MM.1S (cell line): Measurements from ENCODE around the gene CARD11.

Experiments used
- DNase-seq: peaks from one replicate; pipeline ENCODE4 v3.0.0-alpha.2; 2015
- H2AFZ ChIP-seq: fragments of 300-600 bp; sonication (generic); 2 replicates; pipeline ENCODE4 v1.6.0; 2016; ENCODE audit warnings: antibody characterized with exemption, low read length
- H3F3A ChIP-seq: fragments of 300-600 bp; sonication (generic); 2 replicates; pipeline ENCODE4 v1.6.1; 2016; ENCODE audit warnings: mild to moderate bottlenecking, antibody characterized with exemption, low read length, moderate library complexity, mixed read lengths; ENCODE audit not compliant: insufficient read depth
- H3K27ac ChIP-seq: fragments of 300-600 bp; sonication (generic); 2 replicates; pipeline ENCODE4 v1.5.1; 2016; ENCODE audit warnings: mild to moderate bottlenecking, low read length
- H3K27me3 ChIP-seq: fragments of 300-600 bp; sonication (generic); replicated peaks from 2 replicates; pipeline ENCODE4 v1.6.0; 2016; ENCODE audit warnings: low read length; ENCODE audit not compliant: insufficient read depth
- H3K36me3 ChIP-seq: fragments of 300-600 bp; sonication (generic); replicated peaks from 2 replicates; pipeline ENCODE4 v1.6.1; 2016; ENCODE audit warnings: mild to moderate bottlenecking, low read length, mixed read lengths; ENCODE audit not compliant: insufficient read depth
- H3K4me1 ChIP-seq: fragments of 300-600 bp; sonication (generic); 2 replicates; pipeline ENCODE4 v1.6.1; 2016; ENCODE audit warnings: low read length, mixed read lengths
- H3K4me2 ChIP-seq: fragments of 300-600 bp; sonication (generic); 2 replicates; pipeline ENCODE4 v1.6.0; 2016; ENCODE audit warnings: low read depth, low read length
- H3K4me3 ChIP-seq: fragments of 300-600 bp; sonication (generic); 2 replicates; pipeline ENCODE4 v1.5.1; 2016; ENCODE audit warnings: low read length, mixed read lengths
- H3K79me2 ChIP-seq: fragments of 300-600 bp; sonication (generic); 2 replicates; pipeline ENCODE4 v1.6.1; 2016; ENCODE audit warnings: mixed run types, low read length, mixed read lengths
- H3K9ac ChIP-seq: fragments of 300-600 bp; sonication (generic); 2 replicates; pipeline ENCODE4 v1.6.1; 2016; ENCODE audit warnings: low read length, mixed read lengths
- H3K9me2 ChIP-seq: fragments of 300-600 bp; sonication (generic); replicated peaks from 2 replicates; pipeline ENCODE4 v1.6.1; 2016; ENCODE audit warnings: mild to moderate bottlenecking, low read length, mixed read lengths; ENCODE audit not compliant: insufficient read depth
- H3K9me3 ChIP-seq: fragments of 300-600 bp; sonication (generic); replicated peaks from 2 replicates; pipeline ENCODE4 v1.6.1; 2016; ENCODE audit warnings: mild to moderate bottlenecking, low read length, mixed read lengths; ENCODE audit not compliant: insufficient read depth
- H4K20me1 ChIP-seq: fragments of 300-600 bp; sonication (generic); 2 replicates; pipeline ENCODE4 v1.6.1; 2016; ENCODE audit warnings: mild to moderate bottlenecking, low read length, moderate library complexity, mixed read lengths; ENCODE audit not compliant: insufficient read depth
- EZH2 ChIP-seq: fragments of 300-600 bp; sonication (generic); optimal IDR thresholded peaks from 2 replicates; pipeline ENCODE3; 2017; ENCODE audit warnings: low read depth, mild to moderate bottlenecking, antibody characterized with exemption, low read length, mixed read lengths
- EZH2phosphoT487 ChIP-seq: fragments of 300-600 bp; sonication (generic); IDR thresholded peaks from 2 replicates; pipeline ENCODE4 v1.6.1; 2018; ENCODE audit warnings: antibody characterized with exemption, low read length
- TF ChIP-seq, protein P1 (sequence below): fragments of 300-600 bp; sonication (generic); IDR thresholded peaks from 2 replicates; pipeline ENCODE4 v1.5.1; 2016; ENCODE audit warnings: antibody characterized with exemption, low read length, mixed read lengths

CARD11 gene

DNA sequence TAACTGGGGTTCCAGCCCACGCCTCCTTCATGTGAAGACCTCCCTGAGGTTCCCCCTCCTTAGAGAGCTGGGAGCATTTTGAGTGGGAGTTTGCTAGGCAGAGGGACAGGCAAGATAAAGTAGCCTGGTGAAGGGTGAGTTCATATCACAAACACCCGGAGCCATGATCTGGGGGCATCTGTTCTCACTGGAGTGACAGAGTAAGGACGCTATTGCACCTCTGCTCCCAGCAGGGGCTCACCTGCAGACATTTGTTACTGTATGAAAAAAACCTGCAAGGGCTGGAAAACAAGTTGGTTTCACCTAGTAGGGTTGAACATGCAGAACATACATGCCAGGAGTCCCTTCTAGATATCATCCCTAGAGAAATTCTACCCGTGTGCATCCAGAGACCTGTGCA lies 88.4 kb downstream of the CARD11 start:
- DNase-seq, result no peak
- Histone ChIP-seq H3K4me2 (no peak overlapping the region), H3K4me1 (no peaks in the 10 kb centered on the region), H3K27me3 (no peaks in the 10 kb centered on the region), H3F3A (no peaks in the 10 kb centered on the region), H3K9ac (no peak overlapping the region), H3K4me3 (no peak overlapping the region), H3K36me3 (no peaks in the 10 kb centered on the region), H3K27ac (no peak overlapping the region), H3K9me2 (no peaks in the 10 kb centered on the region), H3K79me2 (no peaks in the 10 kb centered on the region), H3K9me3 (no peaks in the 10 kb centered on the region), H4K20me1 (no peaks in the 10 kb centered on the region), H2AFZ (no peak overlapping the region)
- no peak for TF ChIP-seq EZH2phosphoT487
- no peak for TF ChIP-seq EZH2
- TF ChIP-seq, protein P1, sequence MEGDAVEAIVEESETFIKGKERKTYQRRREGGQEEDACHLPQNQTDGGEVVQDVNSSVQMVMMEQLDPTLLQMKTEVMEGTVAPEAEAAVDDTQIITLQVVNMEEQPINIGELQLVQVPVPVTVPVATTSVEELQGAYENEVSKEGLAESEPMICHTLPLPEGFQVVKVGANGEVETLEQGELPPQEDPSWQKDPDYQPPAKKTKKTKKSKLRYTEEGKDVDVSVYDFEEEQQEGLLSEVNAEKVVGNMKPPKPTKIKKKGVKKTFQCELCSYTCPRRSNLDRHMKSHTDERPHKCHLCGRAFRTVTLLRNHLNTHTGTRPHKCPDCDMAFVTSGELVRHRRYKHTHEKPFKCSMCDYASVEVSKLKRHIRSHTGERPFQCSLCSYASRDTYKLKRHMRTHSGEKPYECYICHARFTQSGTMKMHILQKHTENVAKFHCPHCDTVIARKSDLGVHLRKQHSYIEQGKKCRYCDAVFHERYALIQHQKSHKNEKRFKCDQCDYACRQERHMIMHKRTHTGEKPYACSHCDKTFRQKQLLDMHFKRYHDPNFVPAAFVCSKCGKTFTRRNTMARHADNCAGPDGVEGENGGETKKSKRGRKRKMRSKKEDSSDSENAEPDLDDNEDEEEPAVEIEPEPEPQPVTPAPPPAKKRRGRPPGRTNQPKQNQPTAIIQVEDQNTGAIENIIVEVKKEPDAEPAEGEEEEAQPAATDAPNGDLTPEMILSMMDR, result no peak

DNA sequence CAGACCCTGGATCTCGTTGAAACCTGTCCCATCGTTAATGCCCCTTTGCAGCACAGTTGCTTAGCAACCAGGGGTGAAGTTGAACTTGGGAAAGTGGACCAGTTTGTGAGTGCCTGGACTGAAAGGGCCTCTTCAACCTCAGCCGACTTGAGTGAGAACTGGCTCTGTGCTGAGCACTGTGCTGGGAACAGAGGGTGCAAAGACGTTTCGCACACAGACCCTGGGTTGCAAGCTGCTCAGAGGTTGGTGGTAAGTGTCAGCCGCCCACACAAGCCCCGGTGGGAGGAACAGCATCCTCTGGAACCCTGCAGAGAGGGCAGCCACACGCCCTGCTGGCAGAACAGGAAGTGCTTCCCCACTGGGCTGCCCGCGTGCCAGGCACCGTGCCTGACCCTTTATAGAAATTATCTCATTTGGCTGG lies 89.2 kb downstream of the CARD11 start:
- Histone ChIP-seq H3K4me1 (no peaks in the 10 kb centered on the region), H3K9me3 (no peaks in the 10 kb centered on the region), H3F3A (no peaks in the 10 kb centered on the region), H3K36me3 (no peaks in the 10 kb centered on the region), H3K27me3 (no peaks in the 10 kb centered on the region), H3K9ac (no peak overlapping the region), H2AFZ (no peak overlapping the region), H4K20me1 (no peaks in the 10 kb centered on the region), H3K79me2 (no peaks in the 10 kb centered on the region), H3K9me2 (no peaks in the 10 kb centered on the region), H3K4me3 (no peak overlapping the region), H3K27ac (no peak overlapping the region), H3K4me2 (no peak overlapping the region)
- TF ChIP-seq EZH2phosphoT487 (no peak), EZH2 (no peak)
- TF ChIP-seq, protein P1, result no peak
- no peak for DNase-seq

DNA sequence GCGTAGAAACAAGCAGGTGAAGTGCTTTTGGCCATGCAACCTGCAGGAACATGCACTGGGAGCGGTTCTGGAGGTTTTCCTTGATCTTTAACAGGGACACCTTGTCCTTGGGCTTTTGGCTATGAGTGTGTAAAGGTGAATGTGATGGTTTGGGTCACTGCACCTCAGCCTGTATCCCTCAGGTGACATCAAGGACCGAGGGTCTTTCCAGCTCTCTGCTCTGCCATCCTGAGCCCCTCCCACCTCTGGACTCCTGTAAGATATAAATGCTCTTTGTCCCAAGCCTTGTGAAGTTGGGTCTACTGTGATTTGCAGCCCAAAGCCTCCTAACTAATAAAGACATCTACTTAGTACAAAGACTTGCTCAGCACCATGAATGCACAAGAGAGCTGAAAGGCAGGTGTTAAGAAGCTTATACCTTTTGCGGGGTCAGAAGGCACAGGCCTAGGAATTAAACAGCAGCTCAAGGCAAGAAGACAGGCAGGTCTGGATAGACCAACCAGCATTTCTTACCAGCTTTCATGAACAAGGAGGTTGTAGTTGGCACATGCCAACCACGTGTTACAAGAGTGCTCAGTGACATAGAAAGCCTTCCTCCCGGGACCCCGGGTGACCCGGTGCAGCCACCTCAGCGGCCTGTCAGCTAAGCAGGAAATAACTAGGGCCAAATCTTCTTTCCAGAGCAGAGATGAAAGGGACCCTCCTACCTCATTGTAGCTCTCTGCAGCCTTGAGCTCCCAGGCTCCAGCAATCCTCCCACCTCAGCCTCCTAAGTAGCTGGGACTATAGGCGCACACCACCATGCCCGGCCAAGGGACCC lies 89.9 kb downstream of the CARD11 start:
- Histone ChIP-seq H2AFZ (no peak overlapping the region), H4K20me1 (no peaks in the 10 kb centered on the region), H3K79me2 (no peaks in the 10 kb centered on the region), H3K27ac (no peak overlapping the region), H3K9ac (no peak overlapping the region), H3K27me3 (no peaks in the 10 kb centered on the region), H3K4me2 (no peak overlapping the region), H3K36me3 (no peaks in the 10 kb centered on the region), H3F3A (no peaks in the 10 kb centered on the region), H3K4me1 (no peaks in the 10 kb centered on the region), H3K9me3 (no peaks in the 10 kb centered on the region), H3K4me3 (no peak overlapping the region), H3K9me2 (no peaks in the 10 kb centered on the region)
- no peak for TF ChIP-seq EZH2
- TF ChIP-seq, protein P1, result no peak
- no peak for TF ChIP-seq EZH2phosphoT487
- DNase-seq, result no peak
